Adrenal gland (tissue), 5 donors: Measurements from ENCODE around the gene CEACAM4.

Source experiments
- POLR2A ChIP-seq, 2 donors: fragments of 450-650 bp; IDR thresholded peaks; one replicate each; pipeline ENCODE4 v1.6.1; 2017; ENCODE audit warnings: antibody characterized with exemption in 2 of 2, mild to moderate bottlenecking in 2 of 2, moderate library complexity in 1 of 2
- TF ChIP-seq, protein P1 (sequence below), 6 experiments: fragments of 450-650 bp in 4 of 6; fragments of 200-600 bp in 2 of 6; sonication (generic) in 1 of 6; IDR thresholded peaks; 1 replicate in 5 of 6; 2 replicates in 1 of 6; pipeline versions ENCODE4 v1.5.1 to v1.8.0; 2016 to 2021; ENCODE audit warnings: antibody characterized with exemption in 6 of 6, mild to moderate bottlenecking in 2 of 6, moderate library complexity in 1 of 6
- donor health status: DM: no; HTN: no; CAD: no.

GRCh38 chr19:41638641-41639081 lies 11.8 kb upstream of the CEACAM4 start:
- TF ChIP-seq, protein P1, sequence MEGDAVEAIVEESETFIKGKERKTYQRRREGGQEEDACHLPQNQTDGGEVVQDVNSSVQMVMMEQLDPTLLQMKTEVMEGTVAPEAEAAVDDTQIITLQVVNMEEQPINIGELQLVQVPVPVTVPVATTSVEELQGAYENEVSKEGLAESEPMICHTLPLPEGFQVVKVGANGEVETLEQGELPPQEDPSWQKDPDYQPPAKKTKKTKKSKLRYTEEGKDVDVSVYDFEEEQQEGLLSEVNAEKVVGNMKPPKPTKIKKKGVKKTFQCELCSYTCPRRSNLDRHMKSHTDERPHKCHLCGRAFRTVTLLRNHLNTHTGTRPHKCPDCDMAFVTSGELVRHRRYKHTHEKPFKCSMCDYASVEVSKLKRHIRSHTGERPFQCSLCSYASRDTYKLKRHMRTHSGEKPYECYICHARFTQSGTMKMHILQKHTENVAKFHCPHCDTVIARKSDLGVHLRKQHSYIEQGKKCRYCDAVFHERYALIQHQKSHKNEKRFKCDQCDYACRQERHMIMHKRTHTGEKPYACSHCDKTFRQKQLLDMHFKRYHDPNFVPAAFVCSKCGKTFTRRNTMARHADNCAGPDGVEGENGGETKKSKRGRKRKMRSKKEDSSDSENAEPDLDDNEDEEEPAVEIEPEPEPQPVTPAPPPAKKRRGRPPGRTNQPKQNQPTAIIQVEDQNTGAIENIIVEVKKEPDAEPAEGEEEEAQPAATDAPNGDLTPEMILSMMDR (IDR thresholded peaks at IDR 0.05) = no peak
- no peak for TF ChIP-seq POLR2A (IDR thresholded peaks at IDR 0.05)
